Peyer's patch (tissue), 4 donors: Measurements from ENCODE around the gene FN3K. TPM values are rescaled to one million over a fixed set of nuclear protein-coding genes. Genes with fewer than 3 reads are reported as not detected.

ENCODE experiments used
- DNase-seq, 3 donors: peaks; one replicate each; pipeline ENCODE4 v3.0.0-alpha.2; 2017 to 2019
- H3K27ac ChIP-seq, 4 donors: fragments of 200-600 bp; sonication (generic); one replicate each; pipeline ENCODE4 v1.5.1; 2016 to 2019
- H3K27me3 ChIP-seq, 2 donors: fragments of 200-600 bp; sonication (generic); one replicate each; pipeline ENCODE4 v1.5.1; 2019
- H3K36me3 ChIP-seq, 3 donors: fragments of 200-600 bp; sonication (generic); one replicate each; pipeline ENCODE4 v1.5.1; 2016 to 2019
- H3K4me1 ChIP-seq, 4 donors: fragments of 200-600 bp; sonication (generic); one replicate each; pipeline ENCODE4 v1.5.1; 2016 to 2019
- H3K4me3 ChIP-seq, 4 donors: fragments of 200-600 bp; sonication (generic); 1 replicate in 3 of 4; 2 replicates in 1 of 4; pipeline ENCODE4 v1.5.1; 2016 to 2019; ENCODE audit warnings: mild to moderate bottlenecking in 1 of 4
- H3K9me3 ChIP-seq, 4 donors: fragments of 200-600 bp; sonication (generic); one replicate each; pipeline ENCODE4 v1.5.1; 2016 to 2019; ENCODE audit warnings: mild to moderate bottlenecking in 1 of 4
- POLR2A ChIP-seq, 2 donors: fragments of 450-650 bp; IDR thresholded peaks; one replicate each; pipeline ENCODE4 v1.5.1; 2017; ENCODE audit warnings: antibody characterized with exemption in 2 of 2, mild to moderate bottlenecking in 2 of 2, moderate library complexity in 2 of 2
- total RNA-seq, 4 donors: library from RNA; depleted of rRNA; stranded (reverse); fragments of >200 nt; gene quantifications; one replicate each; pipeline ENCODE4 v1.1.0, GENCODE V29; 2016
- TF ChIP-seq, protein P1 (sequence below), 6 experiments: fragments of 450-650 bp in 4 of 6; fragments of 200-600 bp in 2 of 6; sonication (generic) in 1 of 6; IDR thresholded peaks; one replicate each; pipeline ENCODE4 v1.5.1; 2017 to 2019; ENCODE audit warnings: antibody characterized with exemption in 6 of 6, mild to moderate bottlenecking in 3 of 6, moderate library complexity in 1 of 6

The FN3K gene
- total RNA-seq, 4 donors from 2014 or later: 14.0 to 56.3 (median 23.0) TPM

DNA sequence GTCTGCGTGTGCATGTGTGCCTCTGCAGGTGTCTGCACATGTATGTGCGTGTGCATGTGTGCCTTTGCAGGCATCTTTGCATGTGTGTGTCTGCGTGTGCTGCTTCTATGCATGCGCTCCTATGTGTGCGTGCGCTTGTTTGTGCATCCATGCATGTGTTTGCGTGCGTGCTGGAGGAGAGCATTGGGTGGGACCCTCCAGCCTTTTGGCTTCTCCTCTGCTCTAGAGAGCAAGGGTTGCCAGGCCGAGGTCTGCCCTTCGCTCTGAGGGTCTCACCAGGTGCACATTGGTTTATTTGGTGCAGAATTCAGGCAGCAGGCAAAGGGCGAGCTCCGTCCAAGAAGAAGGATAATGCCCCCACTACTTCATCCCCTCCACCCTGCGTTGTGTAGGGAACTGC, 35.9 kb upstream of the FN3K start:
- Histone ChIP-seq H3K4me1 (peaks cover 0 to 27% (median 13%) of the 10 kb centered on the region in 4 donors), H3K27ac (no peak overlapping the region), H3K36me3 (no peaks in the 10 kb centered on the region), H3K27me3 (no peaks in the 10 kb centered on the region), H3K4me3 (peak overlapping the region in 1 of 4 donors; percentile 96), H3K9me3 (peaks cover 0 to 4% (median 2%) of the 10 kb centered on the region in 4 donors)
- TF ChIP-seq POLR2A (IDR thresholded peaks at IDR 0.05): no peak
- TF ChIP-seq, protein P1, sequence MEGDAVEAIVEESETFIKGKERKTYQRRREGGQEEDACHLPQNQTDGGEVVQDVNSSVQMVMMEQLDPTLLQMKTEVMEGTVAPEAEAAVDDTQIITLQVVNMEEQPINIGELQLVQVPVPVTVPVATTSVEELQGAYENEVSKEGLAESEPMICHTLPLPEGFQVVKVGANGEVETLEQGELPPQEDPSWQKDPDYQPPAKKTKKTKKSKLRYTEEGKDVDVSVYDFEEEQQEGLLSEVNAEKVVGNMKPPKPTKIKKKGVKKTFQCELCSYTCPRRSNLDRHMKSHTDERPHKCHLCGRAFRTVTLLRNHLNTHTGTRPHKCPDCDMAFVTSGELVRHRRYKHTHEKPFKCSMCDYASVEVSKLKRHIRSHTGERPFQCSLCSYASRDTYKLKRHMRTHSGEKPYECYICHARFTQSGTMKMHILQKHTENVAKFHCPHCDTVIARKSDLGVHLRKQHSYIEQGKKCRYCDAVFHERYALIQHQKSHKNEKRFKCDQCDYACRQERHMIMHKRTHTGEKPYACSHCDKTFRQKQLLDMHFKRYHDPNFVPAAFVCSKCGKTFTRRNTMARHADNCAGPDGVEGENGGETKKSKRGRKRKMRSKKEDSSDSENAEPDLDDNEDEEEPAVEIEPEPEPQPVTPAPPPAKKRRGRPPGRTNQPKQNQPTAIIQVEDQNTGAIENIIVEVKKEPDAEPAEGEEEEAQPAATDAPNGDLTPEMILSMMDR (IDR thresholded peaks at IDR 0.05): no peak
- DNase-seq: no peak

DNA sequence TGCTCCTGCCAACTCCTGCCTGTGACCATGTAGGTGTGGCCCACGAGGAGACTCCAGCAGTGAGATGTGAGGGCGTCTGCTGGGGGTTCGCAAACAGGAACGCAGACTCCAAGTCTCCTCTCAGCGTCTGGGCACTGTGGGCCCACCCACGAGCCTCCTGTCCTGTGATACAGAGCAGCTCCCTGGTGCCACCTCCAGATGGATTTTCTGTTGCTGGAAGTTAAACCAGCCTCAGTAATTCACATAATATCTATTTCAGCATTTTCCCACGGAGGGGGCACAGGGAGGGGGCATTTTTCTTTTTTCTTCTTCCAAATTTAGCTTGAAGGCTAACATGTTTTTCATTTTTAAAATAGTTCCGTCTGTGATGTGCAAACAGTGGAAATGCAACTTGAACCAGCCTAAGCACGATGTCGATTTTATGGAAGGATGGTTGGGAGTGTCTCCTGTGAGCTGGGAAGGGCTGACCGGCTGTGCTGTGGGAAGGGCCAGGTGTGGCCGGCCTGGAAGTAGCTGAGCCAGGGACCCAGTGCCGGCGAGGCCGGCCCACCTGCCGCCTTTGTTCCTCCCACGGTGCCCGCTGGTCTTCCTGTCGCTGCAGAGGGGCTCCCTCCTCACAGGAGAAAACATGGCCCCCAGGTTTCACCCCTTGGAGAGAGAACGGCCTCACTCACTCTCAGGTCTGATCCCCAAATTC, 33.0 kb upstream of the FN3K start:
- Histone ChIP-seq H3K27ac (peak overlapping the region in 3 of 4 donors; percentile 57 to 92 (median 75)), H3K9me3 (no peaks in the 10 kb centered on the region), H3K4me1 (peaks cover 0 to 26% (median 11%) of the 10 kb centered on the region in 4 donors), H3K4me3 (peak overlapping the region in 2 of 4 donors; percentile 26 to 41), H3K27me3 (no peaks in the 10 kb centered on the region), H3K36me3 (no peaks in the 10 kb centered on the region)
- TF ChIP-seq, protein P1 (IDR thresholded peaks at IDR 0.05): no peak
- TF ChIP-seq POLR2A (IDR thresholded peaks at IDR 0.05): peak in 1 of 2 donors; percentile 16
- DNase-seq: peak in 2 of 3 donors; percentile 67 to 73

DNA sequence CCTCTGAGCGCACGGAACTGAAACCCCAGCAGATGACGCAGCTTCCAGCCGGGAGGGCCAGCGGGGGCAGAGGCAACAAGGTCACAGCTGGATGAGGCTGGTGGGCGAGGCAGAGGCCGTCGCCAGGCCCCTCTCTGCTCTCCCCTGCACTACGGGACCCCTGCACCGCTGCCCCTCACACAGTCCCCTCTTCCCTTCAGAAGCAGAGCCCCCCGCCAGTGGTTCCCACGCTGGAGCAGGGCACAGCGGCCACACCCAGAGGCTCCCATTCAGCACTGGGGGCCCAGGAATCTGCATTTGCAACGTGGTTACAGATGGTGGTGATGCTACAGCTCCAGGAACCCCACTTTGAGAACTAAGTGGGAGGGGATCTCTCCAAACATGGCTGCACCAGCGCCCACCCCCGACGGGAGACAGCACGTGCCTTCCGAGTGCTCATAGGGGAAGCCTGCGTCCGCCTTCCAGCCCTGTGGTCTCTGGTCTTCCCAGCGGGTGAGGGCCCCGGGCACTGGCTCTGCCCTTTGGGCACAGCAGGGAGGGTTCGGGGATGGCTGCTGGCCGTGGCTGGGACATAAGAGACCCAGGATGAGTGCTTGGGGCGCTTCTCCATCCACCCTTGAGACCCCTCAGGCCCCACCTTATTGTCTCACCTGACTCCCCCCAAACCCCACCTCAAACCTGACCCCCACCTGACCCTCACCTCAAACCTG, 32.2 kb upstream of the FN3K start:
- no peaks in the 10 kb centered on the region for H3K27me3 ChIP-seq
- no peaks in the 10 kb centered on the region for H3K9me3 ChIP-seq
- TF ChIP-seq, protein P1 (IDR thresholded peaks at IDR 0.05): no peak
- TF ChIP-seq POLR2A (IDR thresholded peaks at IDR 0.05): no peak
- no peak for DNase-seq
- no peaks in the 10 kb centered on the region for H3K36me3 ChIP-seq
- H3K4me3 ChIP-seq: peak overlapping the region in 2 of 4 donors; percentile 26 to 41
- peaks cover 0 to 23% (median 8%) of the 10 kb centered on the region in 4 donors for H3K4me1 ChIP-seq
- peak overlapping the region in 3 of 4 donors; percentile 57 to 92 (median 75) for H3K27ac ChIP-seq

DNA sequence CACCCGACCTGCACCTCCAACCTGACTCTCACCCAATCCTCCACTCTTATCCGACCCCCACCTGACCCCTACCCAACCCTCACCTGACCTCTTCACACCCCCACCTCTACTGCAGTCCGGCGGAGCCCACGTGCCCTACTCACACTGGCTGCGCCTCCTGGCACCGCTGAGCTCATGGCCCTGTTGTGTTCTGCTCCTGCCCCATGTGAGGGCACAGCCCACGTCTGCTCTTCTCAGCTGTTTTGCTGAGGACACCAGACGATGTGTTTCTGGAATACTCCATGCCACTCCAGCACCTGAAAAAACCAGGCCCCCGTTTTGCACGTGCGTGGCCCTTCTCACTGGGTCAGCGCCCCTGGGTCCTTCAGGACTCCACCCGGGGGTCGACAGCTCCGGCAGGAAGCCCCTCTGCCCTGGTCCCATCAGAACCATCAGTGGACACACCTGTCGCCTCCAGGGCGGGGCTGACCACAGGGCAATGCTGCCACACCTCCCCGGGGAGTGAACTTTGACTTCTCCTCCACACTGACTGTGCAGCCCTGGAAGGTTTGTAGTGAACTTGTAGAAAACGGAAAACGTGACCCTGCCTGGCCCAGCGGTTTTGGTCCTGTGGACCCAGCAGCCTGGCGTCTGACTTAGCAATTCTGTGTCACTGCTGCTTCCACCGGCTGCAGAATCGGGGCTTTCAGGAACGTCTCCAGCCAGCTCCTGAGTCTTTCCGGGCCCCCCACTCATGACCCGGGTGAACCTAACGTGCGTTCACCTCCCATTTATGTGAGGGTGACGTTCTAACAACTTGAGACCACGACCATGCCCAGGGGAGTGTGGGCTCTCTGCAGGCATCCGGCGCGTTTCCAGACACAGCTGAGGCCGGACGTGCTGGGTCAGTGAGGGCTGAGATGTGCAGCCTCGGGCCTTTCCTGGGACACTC, 31.2 kb upstream of the FN3K start:
- Histone ChIP-seq H3K27ac (peak overlapping the region in 3 of 4 donors; percentile 57 to 92 (median 75)), H3K4me3 (peak overlapping the region in 2 of 4 donors; percentile 41 to 48), H3K27me3 (no peaks in the 10 kb centered on the region), H3K4me1 (peaks cover 0 to 25% (median 6%) of the 10 kb centered on the region in 4 donors), H3K36me3 (no peaks in the 10 kb centered on the region), H3K9me3 (no peaks in the 10 kb centered on the region)
- TF ChIP-seq POLR2A (IDR thresholded peaks at IDR 0.05): peak; percentile 31 to 48
- TF ChIP-seq, protein P1 (IDR thresholded peaks at IDR 0.05): no peak
- peak in 2 of 3 donors; percentile 92 to 93 for DNase-seq

DNA sequence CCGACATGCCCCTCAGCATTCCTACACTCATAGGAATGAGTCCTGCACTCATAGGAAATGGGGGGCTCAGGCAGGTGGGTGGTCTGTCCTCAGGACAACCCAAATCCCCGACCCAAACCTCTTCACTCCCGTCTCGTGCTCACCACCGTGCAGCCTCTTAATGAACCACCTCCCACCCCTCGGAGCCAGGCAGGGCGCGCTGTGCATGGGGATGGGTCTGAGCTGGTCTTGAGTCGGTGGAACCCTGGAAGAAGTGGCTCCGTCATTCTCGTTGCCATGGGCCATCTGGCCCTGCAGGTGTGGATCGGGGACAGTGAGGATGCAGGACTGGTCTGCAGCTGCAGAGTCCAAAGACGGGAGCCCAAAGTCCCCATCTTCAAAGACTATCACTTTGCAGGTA, 30.5 kb upstream of the FN3K start:
- H3K27ac ChIP-seq: peak overlapping the region in 3 of 4 donors; percentile 57 to 92 (median 75)
- TF ChIP-seq, protein P1 (IDR thresholded peaks at IDR 0.05): no peak
- no peak for TF ChIP-seq POLR2A (IDR thresholded peaks at IDR 0.05)
- H3K27me3 ChIP-seq: no peaks in the 10 kb centered on the region
- H3K36me3 ChIP-seq: no peaks in the 10 kb centered on the region
- DNase-seq: no peak
- H3K4me3 ChIP-seq: peak overlapping the region in 1 of 4 donors; percentile 41
- H3K4me1 ChIP-seq: peaks cover 0 to 25% (median 6%) of the 10 kb centered on the region in 4 donors
- H3K9me3 ChIP-seq: no peaks in the 10 kb centered on the region
